ENCODE data around the gene RNF213. TPM values are rescaled to one million over a fixed set of nuclear protein-coding genes. Genes with fewer than 3 reads are reported as not detected.

RNF213 gene
- 56.4 to 65.4 TPM (median 62.4 TPM) in 5 replicates for total RNA-seq (2022; extraction: Qiagen RNA extraction)

GRCh38 chr17:80260791-80261158 is at the start of gene RNF213:
Gene RNF213 (plus strand): TSS chr17:80260852. CDS start chr17:80263682, 2,830 bp downstream.

GRCh38 chr17:80220054-80220735 is 40.5 kb upstream of the RNF213 start, which contains the start of the genes SGSH and SLC26A11:
Gene SGSH (minus strand): TSS chr17:80220333. CDS start chr17:80220313, 20 bp downstream.
Gene SLC26A11 (plus strand): TSS chr17:80220427. CDS start chr17:80221561, 1,134 bp downstream.

GRCh38 chr17:80414803-80415625 is 154.4 kb downstream of the RNF213 start, which contains the start of gene ENDOV:
Gene ENDOV (plus strand): TSS chr17:80415167. CDS start chr17:80415195, 28 bp downstream.

Other genes starting within 250 kb of the RNF213 start
- 7.7 to 11.8 TPM (median 11.8 TPM) in 5 replicates for gene TBC1D16, start 225.0 kb upstream of the RNF213 start, total RNA-seq (2022; extraction: Qiagen RNA extraction)
- gene CCDC40, start 224.2 kb upstream of the RNF213 start, total RNA-seq (2022; extraction: Qiagen RNA extraction) = 6.7 to 7.9 TPM (median 7.2 TPM) in 5 replicates
- gene GAA, start 159.3 kb upstream of the RNF213 start, total RNA-seq (2022; extraction: Qiagen RNA extraction) = 46.2 to 65.1 TPM (median 55.8 TPM) in 5 replicates
- 188 to 214 TPM (median 210 TPM) in 5 replicates for gene EIF4A3, start 113.7 kb upstream of the RNF213 start, total RNA-seq (2022; extraction: Qiagen RNA extraction)
- 0.11 to 0.50 TPM (median 0.30 TPM) in 5 replicates for gene CARD14, start 90.8 kb upstream of the RNF213 start, total RNA-seq (2022; extraction: Qiagen RNA extraction)
- 20.3 to 27.7 TPM (median 25.5 TPM) in 5 replicates for gene SGSH, start 40.5 kb upstream of the RNF213 start, total RNA-seq (2022; extraction: Qiagen RNA extraction)
- 10.8 to 17.9 TPM (median 15.5 TPM) in 5 replicates for gene SLC26A11, start 40.4 kb upstream of the RNF213 start, total RNA-seq (2022; extraction: Qiagen RNA extraction)
- 39.4 to 56.3 TPM (median 50.6 TPM) in 5 replicates for gene ENDOV, start 154.3 kb downstream of the RNF213 start, total RNA-seq (2022; extraction: Qiagen RNA extraction)
- gene NPTX1, start 215.8 kb downstream of the RNF213 start, total RNA-seq (2022; extraction: Qiagen RNA extraction) = 120 to 209 TPM (median 169 TPM) in 5 replicates